IPS-18c (cell line): ENCODE measurements around the gene FOXO3.

ENCODE experiments used
- H3K4me3 ChIP-seq: 2 replicates; pipeline ENCODE4 v1.7.0; 2013; ENCODE audit warnings: low read depth, mild to moderate bottlenecking, low read length, moderate library complexity; ENCODE audit not compliant: insufficient read depth
- H3K9me3 ChIP-seq: one replicate; pipeline ENCODE4 v1.6.1; 2013; ENCODE audit warnings: mild to moderate bottlenecking, low read length, moderate library complexity; ENCODE audit not compliant: control insufficient read depth, insufficient read depth

The FOXO3 gene

GRCh38 chr6:108697561-108698161 is 136.9 kb downstream of the FOXO3 start:
- peaks cover 2% of the 10 kb centered on the region for H3K9me3 ChIP-seq
- no peak overlapping the region for H3K4me3 ChIP-seq

- H3K9me3 ChIP-seq: peaks cover 2% of the 10 kb centered on the region
- H3K4me3 ChIP-seq: no peak overlapping the region
Observed at GRCh38 chr6:108698593-108699289, 138.0 kb downstream of the FOXO3 start.

- Histone ChIP-seq H3K9me3 (peaks cover 2% of the 10 kb centered on the region), H3K4me3 (no peak overlapping the region)
Observed at GRCh38 chr6:108699290-108700041, 138.7 kb downstream of the FOXO3 start.

GRCh38 chr6:108702106-108702851 is 141.6 kb downstream of the FOXO3 start:
- H3K9me3 ChIP-seq: peaks cover 2% of the 10 kb centered on the region
- H3K4me3 ChIP-seq: no peak overlapping the region

- no peak overlapping the region for H3K4me3 ChIP-seq
Observed at GRCh38 chr6:108706649-108707048, 145.9 kb downstream of the FOXO3 start.

GRCh38 chr6:108707328-108707976 is 146.7 kb downstream of the FOXO3 start:
- Histone ChIP-seq H3K9me3 (no peaks in the 10 kb centered on the region), H3K4me3 (no peak overlapping the region)

More at GRCh38 chr6:108706649-108707048, 145.9 kb downstream of the FOXO3 start:
- no peaks in the 10 kb centered on the region for H3K9me3 ChIP-seq

- H3K9me3 ChIP-seq: no peaks in the 10 kb centered on the region
Observed at GRCh38 chr6:108710030-108710429, 149.3 kb downstream of the FOXO3 start.

GRCh38 chr6:108710551-108710950 is 149.8 kb downstream of the FOXO3 start:
- no peaks in the 10 kb centered on the region for H3K9me3 ChIP-seq

More at GRCh38 chr6:108710030-108710429, 149.3 kb downstream of the FOXO3 start:
- H3K4me3 ChIP-seq: no peak overlapping the region

GRCh38 chr6:108711071-108711470 is 150.4 kb downstream of the FOXO3 start:
- Histone ChIP-seq H3K9me3 (no peaks in the 10 kb centered on the region), H3K4me3 (no peak overlapping the region)

More at GRCh38 chr6:108710551-108710950, 149.8 kb downstream of the FOXO3 start:
- H3K4me3 ChIP-seq: no peak overlapping the region

- no peaks in the 10 kb centered on the region for H3K9me3 ChIP-seq
- H3K4me3 ChIP-seq: no peak overlapping the region
Observed at GRCh38 chr6:108711826-108712225, 151.1 kb downstream of the FOXO3 start.

GRCh38 chr6:108712946-108713345 is 152.2 kb downstream of the FOXO3 start:
- Histone ChIP-seq H3K4me3 (no peak overlapping the region), H3K9me3 (no peaks in the 10 kb centered on the region)

- Histone ChIP-seq H3K4me3 (no peak overlapping the region), H3K9me3 (no peaks in the 10 kb centered on the region)
Observed at GRCh38 chr6:108714101-108714765, 153.5 kb downstream of the FOXO3 start.

- no peaks in the 10 kb centered on the region for H3K9me3 ChIP-seq
- H3K4me3 ChIP-seq: no peak overlapping the region
Observed at GRCh38 chr6:108714766-108715414, 154.2 kb downstream of the FOXO3 start.

GRCh38 chr6:108715832-108716231 is 155.1 kb downstream of the FOXO3 start:
- no peak overlapping the region for H3K4me3 ChIP-seq

GRCh38 chr6:108716801-108717791 is 156.4 kb downstream of the FOXO3 start:
- Histone ChIP-seq H3K4me3 (no peak overlapping the region), H3K9me3 (no peaks in the 10 kb centered on the region)

More at GRCh38 chr6:108715832-108716231, 155.1 kb downstream of the FOXO3 start:
- no peaks in the 10 kb centered on the region for H3K9me3 ChIP-seq
